Transverse colon (tissue), 4 donors: ENCODE results near the gene POU3F1. TPM values are rescaled to one million over a fixed set of nuclear protein-coding genes. Genes with fewer than 3 reads are reported as not detected.

Experiments used
- DNase-seq: peaks from one replicate; pipeline ENCODE4 v3.0.0-alpha.2; 2019
- H3K27ac ChIP-seq, 4 donors: fragments of 200-600 bp; sonication (generic); 2 replicates each; pipeline ENCODE4 v1.5.1; 2016 to 2018; ENCODE audit warnings: inconsistent platforms in 4 of 4
- H3K27me3 ChIP-seq: fragments of 200-600 bp; sonication (generic); 2 replicates; pipeline ENCODE4 v1.5.1; 2017; ENCODE audit warnings: inconsistent platforms
- H3K36me3 ChIP-seq, 4 donors: fragments of 200-600 bp; sonication (generic); 2 replicates each; pipeline ENCODE4 v1.5.1; 2017 to 2019; ENCODE audit warnings: inconsistent platforms in 4 of 4
- H3K4me1 ChIP-seq, 4 donors: fragments of 200-600 bp; sonication (generic); 2 replicates each; pipeline ENCODE4 v1.5.1; 2017 to 2020; ENCODE audit warnings: inconsistent platforms in 4 of 4
- H3K4me3 ChIP-seq, 4 donors: fragments of 200-600 bp; sonication (generic); 1 replicate in 1 of 4; 2 replicates in 3 of 4; pipeline versions ENCODE4 v1.5.1 to v1.6.1; 2017 to 2019; ENCODE audit warnings: inconsistent platforms in 4 of 4
- H3K9me3 ChIP-seq, 2 donors: fragments of 200-600 bp; sonication (generic); 2 replicates each; pipeline ENCODE4 v1.5.1; 2017 to 2019; ENCODE audit warnings: inconsistent platforms in 2 of 2
- EP300 ChIP-seq: sonication (generic); formaldehyde crosslinking; IDR thresholded peaks from one replicate; pipeline ENCODE4 v1.6.1; 2017; ENCODE audit warnings: antibody characterized with exemption, low read depth
- POLR2A ChIP-seq: fragments of 450-650 bp; IDR thresholded peaks from one replicate; pipeline ENCODE4 v1.6.1; 2016; ENCODE audit warnings: antibody characterized with exemption, mild to moderate bottlenecking, moderate library complexity
- POLR2AphosphoS5 ChIP-seq, 3 donors: sonication (generic); formaldehyde crosslinking; IDR thresholded peaks; one replicate each; pipeline ENCODE4 v1.6.1; 2016; ENCODE audit warnings: antibody characterized with exemption in 3 of 3
- WGBS, 2 donors: methylation state at CpG; one replicate each; pipeline ENCODE4 v1.1.5; 2018; ENCODE audit warnings: low coverage in 1 of 2; 5-methylcytosine and 5-hydroxymethylcytosine counted together
- in situ Hi-C, 4 donors: fragments of 200-750 bp; cut with MboI; loops; one replicate each; pipeline versions ENCODE4 v1.15.0 to v1.15.1; 2017; ENCODE audit warnings: low sequenced_read_pairs in 3 of 4, low pct_ligation_motif_present in 1 of 4, low pct_unique_long_range_greater_than_20kb in 1 of 4
- intact Hi-C: fragments of 100-400 bp; cut with DNase I; formaldehyde crosslinking; loops from one replicate; pipeline ENCODE4 v1.15.1; 2023; ENCODE audit warnings: low total_unique reads
- total RNA-seq, 4 donors: library from RNA; depleted of rRNA; stranded (reverse); fragments of >200 nt; gene quantifications; one replicate each; pipeline ENCODE4 v1.1.0, GENCODE V29; 2016
- TF ChIP-seq, protein P1 (sequence below), 5 experiments: fragments of 200-600 bp in 3 of 5; fragments of 450-650 bp in 2 of 5; sonication (generic) in 3 of 5; IDR thresholded peaks; 1 replicate in 2 of 5; 2 replicates in 3 of 5; pipeline ENCODE4 v1.5.1; 2016 to 2017; ENCODE audit warnings: antibody characterized with exemption in 5 of 5, inconsistent platforms in 3 of 5, mild to moderate bottlenecking in 2 of 5, moderate library complexity in 1 of 5

POU3F1 gene
- total RNA-seq, 4 donors from 2014 or later: not detected

- no peaks in the 10 kb centered on the region for H3K36me3 ChIP-seq
- H3K9me3 ChIP-seq: no peaks in the 10 kb centered on the region
- H3K4me1 ChIP-seq: peaks cover 32 to 62% (median 48%) of the 10 kb centered on the region in 4 donors
- H3K27ac ChIP-seq: peak overlapping the region; percentile 80 to 94 (median 90)
- H3K4me3 ChIP-seq: peak overlapping the region in 3 of 4 donors; percentile 62 to 68 (median 66)
- WGBS, 2 donors: 73% methylated on average over 8 of the region's 8 CpGs; no CpG with 5 or more reads in 1 of the 2 donors
- in situ Hi-C loops: no loop called here
- DNase-seq: no peak
- peaks cover 34% of the 10 kb centered on the region for H3K27me3 ChIP-seq
- intact Hi-C loops: no loop called here
- TF ChIP-seq, protein P1, sequence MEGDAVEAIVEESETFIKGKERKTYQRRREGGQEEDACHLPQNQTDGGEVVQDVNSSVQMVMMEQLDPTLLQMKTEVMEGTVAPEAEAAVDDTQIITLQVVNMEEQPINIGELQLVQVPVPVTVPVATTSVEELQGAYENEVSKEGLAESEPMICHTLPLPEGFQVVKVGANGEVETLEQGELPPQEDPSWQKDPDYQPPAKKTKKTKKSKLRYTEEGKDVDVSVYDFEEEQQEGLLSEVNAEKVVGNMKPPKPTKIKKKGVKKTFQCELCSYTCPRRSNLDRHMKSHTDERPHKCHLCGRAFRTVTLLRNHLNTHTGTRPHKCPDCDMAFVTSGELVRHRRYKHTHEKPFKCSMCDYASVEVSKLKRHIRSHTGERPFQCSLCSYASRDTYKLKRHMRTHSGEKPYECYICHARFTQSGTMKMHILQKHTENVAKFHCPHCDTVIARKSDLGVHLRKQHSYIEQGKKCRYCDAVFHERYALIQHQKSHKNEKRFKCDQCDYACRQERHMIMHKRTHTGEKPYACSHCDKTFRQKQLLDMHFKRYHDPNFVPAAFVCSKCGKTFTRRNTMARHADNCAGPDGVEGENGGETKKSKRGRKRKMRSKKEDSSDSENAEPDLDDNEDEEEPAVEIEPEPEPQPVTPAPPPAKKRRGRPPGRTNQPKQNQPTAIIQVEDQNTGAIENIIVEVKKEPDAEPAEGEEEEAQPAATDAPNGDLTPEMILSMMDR (IDR thresholded peaks at IDR 0.05): no peak
Observed at GRCh38 chr1:38003261-38004250, 43.0 kb downstream of the POU3F1 start.

GRCh38 chr1:38000529-38001455, 45.8 kb downstream of the POU3F1 start:
- no peaks in the 10 kb centered on the region for H3K36me3 ChIP-seq
- H3K4me3 ChIP-seq: peak overlapping the region in 1 of 4 donors; percentile 4
- H3K27ac ChIP-seq: peak overlapping the region; percentile 80 to 94 (median 90)
- intact Hi-C loops: no loop called here
- no peak for DNase-seq
- H3K9me3 ChIP-seq: no peaks in the 10 kb centered on the region
- WGBS, 2 donors: 55% methylated on average over 13 of the region's 13 CpGs; no CpG with 5 or more reads in 1 of the 2 donors
- in situ Hi-C loops: no loop called here
- H3K4me1 ChIP-seq: peaks cover 38 to 75% (median 59%) of the 10 kb centered on the region in 4 donors
- TF ChIP-seq POLR2AphosphoS5 (IDR thresholded peaks at IDR 0.05): no peak
- TF ChIP-seq, protein P1 (IDR thresholded peaks at IDR 0.05): no peak
- no peak for TF ChIP-seq EP300
- peaks cover 31% of the 10 kb centered on the region for H3K27me3 ChIP-seq

- Histone ChIP-seq H3K27ac (peak overlapping the region; percentile 80 to 94 (median 90)), H3K36me3 (no peaks in the 10 kb centered on the region), H3K4me3 (no peak overlapping the region), H3K9me3 (no peaks in the 10 kb centered on the region), H3K27me3 (peaks cover 28% of the 10 kb centered on the region), H3K4me1 (peaks cover 38 to 79% (median 60%) of the 10 kb centered on the region in 4 donors)
- intact Hi-C loops: no loop called here
- no peak for TF ChIP-seq POLR2A
- TF ChIP-seq, protein P1 (IDR thresholded peaks at IDR 0.05): no peak
- in situ Hi-C loops: no loop called here
- WGBS, 2 donors: 40 to 84% methylated on average over 1 to 2 of the region's 2 CpGs
- no peak for DNase-seq
Observed at GRCh38 chr1:38000233-38000528, 46.4 kb downstream of the POU3F1 start.
